ENCODE measurements around the gene DOK3. TPM values are rescaled to one million over a fixed set of nuclear protein-coding genes. Genes with fewer than 3 reads are reported as not detected.

The DOK3 gene
- total and polyA plus RNA-seq, 10 of the 15 experiments (the other 5 are each of a cell fraction or from before 2014, with no cell fraction given): 6.6 to 107 (median 52.1) TPM

- no peak overlapping the region for H3K4me3 ChIP-seq
- ChIA-PET CTCF (no interaction called here), RAD21 (ENCODE audit: unreplicated experiment) (no interaction called here), POLR2A (no interaction called here), SMC1A (ENCODE audit: uncharacterized antibody, unreplicated experiment) (no interaction called here)
- no peak overlapping the region for H3K4me2 ChIP-seq (ENCODE audit: control insufficient read depth, insufficient read depth)
- peaks cover 35% of the 10 kb centered on the region for H3K4me1 ChIP-seq (ENCODE audit: control insufficient read depth, insufficient read depth, low read length)
- no peak for FAIRE-seq
- peaks cover 37% of the 10 kb centered on the region for H3K79me2 ChIP-seq (ENCODE audit: control insufficient read depth, insufficient read depth, low read length)
- no peak overlapping the region for H3K9ac ChIP-seq (ENCODE audit: control insufficient read depth, insufficient read depth, low read length)
- no peak for ATAC-seq
- in situ Hi-C loops (cut with MboI): no loop called here
- H3K9me3 ChIP-seq (replicated peaks; ENCODE audit: control insufficient read depth, insufficient read depth, low read length): no peaks in the 10 kb centered on the region
- 97% methylated on average over 11 of the region's 11 CpGs for WGBS (ENCODE audit: insufficient coverage, insufficient replicate concordance, low lambda C conversion rate, missing lambda C conversion rate)
- no peak for DNase-seq (ENCODE audit: low read depth, low spot score)
- H4K20me1 ChIP-seq (ENCODE audit: control insufficient read depth, insufficient read depth): no peaks in the 10 kb centered on the region
- no peaks in the 10 kb centered on the region for H3K27me3 ChIP-seq (replicated peaks in 1 of 2; ENCODE audit: control insufficient read depth in 2 of 2, insufficient read depth in 2 of 2, low read length in 1 of 2)
- no TSS peak for BruUV-seq (replicated peaks)
- H3K27ac ChIP-seq (ENCODE audit: control insufficient read depth, insufficient read depth): no peak overlapping the region
- intact Hi-C loops (cut with micrococcal nuclease; ENCODE audit: unreplicated experiment): no loop called here
- H2AFZ ChIP-seq (ENCODE audit: control insufficient read depth, low read depth, low read length): no peak overlapping the region
- peaks cover 17 to 39% of the 10 kb centered on the region in 2 experiments; a peak in 3 of 4 replicates for H3K36me3 ChIP-seq (ENCODE audit: control insufficient read depth in 2 of 2, insufficient read depth in 2 of 2, low read length in 1 of 2)
- TF ChIP-seq GABPA (IDR thresholded peaks at IDR 0.05; ENCODE audit: low read depth): no peak
- no peak for TF ChIP-seq RAD51 (IDR thresholded peaks at IDR 0.05)
- no peak for TF ChIP-seq USF1 (IDR thresholded peaks at IDR 0.05; ENCODE audit: borderline replicate concordance, extremely low read length, insufficient read depth, low read depth, low read length)
- TF ChIP-seq HDAC6 (IDR thresholded peaks at IDR 0.05; ENCODE audit: unreplicated experiment): no peak
- no peak for TF ChIP-seq ETV6 (conservative IDR thresholded peaks at IDR 0.05 in 1 of 2, IDR thresholded peaks at IDR 0.05 in 1 of 2; ENCODE audit: borderline replicate concordance in 1 of 2, low read depth in 1 of 2)
- no peak for TF ChIP-seq MYC (IDR thresholded peaks at IDR 0.05; ENCODE audit: insufficient read depth, insufficient read length, insufficient replicate concordance, low read length, severe bottlenecking)
- no peak for TF ChIP-seq NBN (IDR thresholded peaks at IDR 0.05)
- no peak for TF ChIP-seq TAF1 (IDR thresholded peaks at IDR 0.05; ENCODE audit: borderline replicate concordance, low read depth, low read length)
- no peak for TF ChIP-seq ZBTB40 (IDR thresholded peaks at IDR 0.05; ENCODE audit: borderline replicate concordance)
- no peak for TF ChIP-seq GATAD2B (conservative IDR thresholded peaks at IDR 0.05; ENCODE audit: low read depth)
- TF ChIP-seq WRNIP1 (IDR thresholded peaks at IDR 0.05; ENCODE audit: borderline replicate concordance, low read depth, low read length): no peak
- TF ChIP-seq SREBF2 (IDR thresholded peaks at IDR 0.05; ENCODE audit: low read length): no peak
- no peak for TF ChIP-seq SUZ12 (IDR thresholded peaks at IDR 0.05; ENCODE audit: unreplicated experiment)
- no peak for TF ChIP-seq PRDM15 (CRISPR knock-in tag; IDR thresholded peaks at IDR 0.05)
- no peak for TF ChIP-seq IRF3 (IDR thresholded peaks at IDR 0.05)
Observed at GRCh38 chr5:177514541-177514940, 4.9 kb upstream of the DOK3 start.

All from GM12878 (cell line).